NT2/D1 (cell line): ENCODE results near the gene GPR39.

Source experiments
- SUZ12 ChIP-seq: IDR thresholded peaks from 2 replicates; pipeline ENCODE4 v1.6.1; 2011; ENCODE audit not compliant: insufficient read length, insufficient read depth; ENCODE audit errors: extremely low read depth
- YY1 ChIP-seq: IDR thresholded peaks from 2 replicates; pipeline ENCODE4 v1.6.1; 2011; ENCODE audit not compliant: insufficient read length, insufficient read depth
- ZNF274 ChIP-seq: IDR thresholded peaks from 2 replicates; pipeline ENCODE4 v1.6.1; 2011; ENCODE audit warnings: mild to moderate bottlenecking, low read depth, low read length

DNA sequence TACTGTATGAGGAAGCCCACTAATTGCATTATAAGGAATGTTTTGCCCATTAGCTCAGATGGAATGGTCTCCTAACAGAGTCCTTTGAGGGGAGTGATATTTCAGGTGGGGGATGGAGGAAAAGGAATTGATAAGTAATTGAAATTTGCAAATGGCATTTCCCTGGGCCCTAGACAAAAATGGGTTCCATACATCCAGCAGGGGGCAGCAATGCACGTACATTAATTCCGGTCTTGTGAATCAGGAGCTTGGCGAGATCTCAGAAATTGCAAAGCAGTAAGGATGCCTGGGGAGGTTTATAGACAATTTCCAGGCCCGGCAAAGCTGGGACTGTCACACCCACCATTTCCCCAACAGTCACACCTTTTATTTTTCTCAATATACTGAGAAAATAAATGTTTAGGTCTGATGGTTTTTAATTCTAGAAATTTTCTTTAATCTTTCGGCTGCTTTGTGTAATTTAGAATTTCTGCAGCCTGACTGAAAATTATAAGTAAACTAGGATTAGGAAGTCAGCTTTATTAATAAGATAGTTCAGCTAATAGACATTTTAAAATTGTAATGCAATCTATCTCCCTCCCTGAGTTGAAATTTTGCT lies 130.6 kb downstream of the GPR39 start:
- TF ChIP-seq ZNF274 (no peak), YY1 (no peak), SUZ12 (no peak)
